ENCODE results near the gene DLX1.
A peak's percentile ranks its signal among the peaks of the same experiment; 100 is the strongest.

The DLX1 gene

GRCh38 chr2:172105471-172106107 is 20.3 kb downstream of the DLX1 start:
- TF ChIP-seq, protein P1, sequence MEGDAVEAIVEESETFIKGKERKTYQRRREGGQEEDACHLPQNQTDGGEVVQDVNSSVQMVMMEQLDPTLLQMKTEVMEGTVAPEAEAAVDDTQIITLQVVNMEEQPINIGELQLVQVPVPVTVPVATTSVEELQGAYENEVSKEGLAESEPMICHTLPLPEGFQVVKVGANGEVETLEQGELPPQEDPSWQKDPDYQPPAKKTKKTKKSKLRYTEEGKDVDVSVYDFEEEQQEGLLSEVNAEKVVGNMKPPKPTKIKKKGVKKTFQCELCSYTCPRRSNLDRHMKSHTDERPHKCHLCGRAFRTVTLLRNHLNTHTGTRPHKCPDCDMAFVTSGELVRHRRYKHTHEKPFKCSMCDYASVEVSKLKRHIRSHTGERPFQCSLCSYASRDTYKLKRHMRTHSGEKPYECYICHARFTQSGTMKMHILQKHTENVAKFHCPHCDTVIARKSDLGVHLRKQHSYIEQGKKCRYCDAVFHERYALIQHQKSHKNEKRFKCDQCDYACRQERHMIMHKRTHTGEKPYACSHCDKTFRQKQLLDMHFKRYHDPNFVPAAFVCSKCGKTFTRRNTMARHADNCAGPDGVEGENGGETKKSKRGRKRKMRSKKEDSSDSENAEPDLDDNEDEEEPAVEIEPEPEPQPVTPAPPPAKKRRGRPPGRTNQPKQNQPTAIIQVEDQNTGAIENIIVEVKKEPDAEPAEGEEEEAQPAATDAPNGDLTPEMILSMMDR (IDR thresholded peaks at IDR 0.05; ENCODE audit: borderline replicate concordance, insufficient read depth, low read depth, low read length): no peak
- H3K4me3 ChIP-seq (ENCODE audit: low read depth, low read length): peak overlapping the region; percentile 48

GRCh38 chr2:172106108-172106961 is 21.0 kb downstream of the DLX1 start:
- H3K4me3 ChIP-seq (ENCODE audit: low read depth, low read length): peak overlapping the region; percentile 48

GRCh38 chr2:172107690-172108586 is 22.6 kb downstream of the DLX1 start:
- TF ChIP-seq, protein P1 (IDR thresholded peaks at IDR 0.05; ENCODE audit: borderline replicate concordance, insufficient read depth, low read depth, low read length): no peak
- H3K4me3 ChIP-seq (ENCODE audit: low read depth, low read length): no peak overlapping the region

More at GRCh38 chr2:172106108-172106961, 21.0 kb downstream of the DLX1 start:
- TF ChIP-seq, protein P1 (IDR thresholded peaks at IDR 0.05; ENCODE audit: borderline replicate concordance, insufficient read depth, low read depth, low read length): peak; percentile 65

DNA sequence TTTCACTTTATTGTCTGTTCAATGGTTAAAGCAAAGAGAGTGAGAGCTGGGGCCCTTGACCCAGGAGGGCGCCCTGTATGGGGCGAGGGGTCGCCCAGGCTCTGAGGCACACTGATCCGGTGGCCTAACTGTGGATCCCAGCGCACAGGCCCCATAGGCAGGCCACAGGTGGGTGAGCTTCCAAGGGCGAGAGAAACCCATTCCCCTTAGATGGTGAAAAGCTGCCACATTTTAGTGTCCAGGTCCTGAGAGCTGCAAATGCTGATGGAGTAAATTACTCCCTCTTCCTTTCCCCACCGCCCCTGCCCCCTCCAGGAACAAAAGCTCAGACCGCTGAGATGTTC is 23.3 kb downstream of the DLX1 start:
- H3K4me3 ChIP-seq (ENCODE audit: low read depth, low read length): no peak overlapping the region
- TF ChIP-seq, protein P1 (IDR thresholded peaks at IDR 0.05; ENCODE audit: borderline replicate concordance, insufficient read depth, low read depth, low read length): no peak

DNA sequence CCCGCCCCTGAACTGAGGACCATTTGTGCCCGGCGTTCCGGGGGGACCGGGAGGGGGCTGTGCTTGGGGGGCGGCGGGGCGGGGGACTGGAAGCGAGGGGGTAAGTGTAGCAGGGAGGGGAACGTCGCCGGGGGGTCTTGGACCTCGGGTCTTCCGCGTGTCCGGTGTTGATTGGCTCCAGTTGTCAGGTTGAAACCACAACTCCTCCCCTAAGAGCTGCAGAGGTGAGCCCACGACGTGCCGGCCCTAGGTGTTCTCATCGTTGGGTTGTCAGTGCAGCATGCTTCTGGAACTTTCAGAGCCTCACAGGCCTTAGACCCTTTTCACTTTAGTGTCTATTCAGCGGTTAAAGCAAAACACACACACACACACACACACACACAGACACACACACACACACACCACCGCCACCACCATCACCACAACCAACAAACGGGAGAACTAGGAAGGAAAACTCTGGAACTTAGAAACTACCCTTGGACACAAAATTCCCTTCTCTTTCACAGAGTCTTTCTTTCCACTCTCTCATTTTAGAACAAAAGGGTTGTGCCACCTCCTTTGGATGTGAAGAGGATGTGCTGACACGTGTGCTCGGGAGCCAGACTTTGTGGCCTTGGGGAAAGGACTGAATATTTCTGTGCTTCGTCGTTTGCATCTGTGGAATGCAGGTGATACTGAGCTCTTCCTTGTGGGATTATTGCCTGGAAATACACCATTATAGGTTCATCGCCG is 24.1 kb downstream of the DLX1 start:
- H3K4me3 ChIP-seq (ENCODE audit: low read depth, low read length): no peak overlapping the region
- TF ChIP-seq, protein P1 (IDR thresholded peaks at IDR 0.05; ENCODE audit: borderline replicate concordance, insufficient read depth, low read depth, low read length): no peak

- no peak overlapping the region for H3K4me3 ChIP-seq (ENCODE audit: low read depth, low read length)
These were observed 24.9 kb downstream of the DLX1 start for GRCh38 chr2:172109988-172110811.

More at GRCh38 chr2:172109988-172110811, 24.9 kb downstream of the DLX1 start:
- TF ChIP-seq, protein P1 (IDR thresholded peaks at IDR 0.05; ENCODE audit: borderline replicate concordance, insufficient read depth, low read depth, low read length): no peak
